H9 (cell line): ENCODE measurements around the gene GPBAR1. TPM values are rescaled to one million over a fixed set of nuclear protein-coding genes. Genes with fewer than 3 reads are reported as not detected.

Experiments used
- DNase-seq: peaks from one replicate; pipeline ENCODE4 v3.0.0-alpha.2; 2017
- H2AFZ ChIP-seq: one replicate; pipeline ENCODE4 v1.6.1; 2013; ENCODE audit warnings: mild to moderate bottlenecking, low read length, control low read depth, moderate library complexity
- H2AK5ac ChIP-seq: 2 replicates; pipeline ENCODE4 v1.6.1; 2013; ENCODE audit warnings: low read length, control low read depth, mixed read lengths; ENCODE audit not compliant: insufficient read length
- H2BK120ac ChIP-seq: one replicate; pipeline ENCODE4 v1.6.1; 2013; ENCODE audit warnings: low read depth, mild to moderate bottlenecking, low read length, control low read depth, inconsistent platforms; ENCODE audit not compliant: poor library complexity, severe bottlenecking
- H2BK12ac ChIP-seq: 2 replicates; pipeline ENCODE4 v1.6.1; 2013; ENCODE audit warnings: low read length, control low read depth, mixed read lengths, low read depth; ENCODE audit not compliant: insufficient read length
- H2BK15ac ChIP-seq: 2 replicates; pipeline ENCODE4 v1.6.1; 2013; ENCODE audit warnings: low read depth, low read length, control low read depth
- H2BK20ac ChIP-seq: one replicate; pipeline ENCODE4 v1.6.1; 2013; ENCODE audit warnings: low read depth, mild to moderate bottlenecking, low read length, control low read depth, inconsistent platforms; ENCODE audit not compliant: poor library complexity, severe bottlenecking
- H2BK5ac ChIP-seq: 2 replicates; pipeline ENCODE4 v1.6.1; 2013; ENCODE audit warnings: low read length, control low read depth, mixed read lengths; ENCODE audit not compliant: insufficient read length
- H3K14ac ChIP-seq: 2 replicates; pipeline ENCODE4 v1.6.1; 2013; ENCODE audit warnings: low read length, control low read depth; ENCODE audit not compliant: insufficient read depth
- H3K18ac ChIP-seq: 2 replicates; pipeline ENCODE4 v1.6.1; 2013; ENCODE audit warnings: low read depth, mild to moderate bottlenecking, mixed read lengths, low read length, control low read depth; ENCODE audit not compliant: insufficient read length
- H3K23ac ChIP-seq: 2 replicates; pipeline ENCODE4 v1.6.1; 2013; ENCODE audit warnings: low read length, control low read depth, mixed read lengths, low read depth; ENCODE audit not compliant: insufficient read length
- H3K23me2 ChIP-seq: 2 replicates; pipeline ENCODE4 v1.6.1; 2013; ENCODE audit warnings: low read depth, mild to moderate bottlenecking, mixed read lengths, low read length, control low read depth; ENCODE audit not compliant: insufficient read length, poor library complexity, severe bottlenecking
- H3K27ac ChIP-seq: 2 replicates; pipeline ENCODE4 v1.5.1; 2013; ENCODE audit warnings: low read length, control low read depth, mixed read lengths, low read depth; ENCODE audit not compliant: insufficient read length
- H3K27me3 ChIP-seq: 2 replicates; pipeline ENCODE4 v1.6.1; 2013; ENCODE audit warnings: low read length, control low read depth, inconsistent platforms; ENCODE audit not compliant: insufficient read depth
- H3K4ac ChIP-seq: 2 replicates; pipeline ENCODE4 v1.6.1; 2013; ENCODE audit warnings: low read depth, mild to moderate bottlenecking, control low read depth, inconsistent platforms, low read length, moderate library complexity
- H3K4me1 ChIP-seq: 2 replicates; pipeline ENCODE4 v1.6.1; 2013; ENCODE audit warnings: low read length, control low read depth, inconsistent platforms; ENCODE audit not compliant: insufficient read depth
- H3K4me2 ChIP-seq: 2 replicates; pipeline ENCODE4 v1.6.1; 2013; ENCODE audit warnings: low read length, control low read depth, mixed read lengths; ENCODE audit not compliant: insufficient read length, insufficient read depth
- H3K56ac ChIP-seq: 2 replicates; pipeline ENCODE4 v1.6.1; 2013; ENCODE audit warnings: low read depth, mild to moderate bottlenecking, mixed read lengths, low read length, control low read depth; ENCODE audit not compliant: insufficient read length
- H3K79me1 ChIP-seq: 2 replicates; pipeline ENCODE4 v1.6.1; 2013; ENCODE audit warnings: low read depth, mild to moderate bottlenecking, moderate library complexity, low read length, control low read depth, inconsistent platforms; ENCODE audit not compliant: insufficient read depth, poor library complexity, severe bottlenecking
- H3K79me2 ChIP-seq: 2 replicates; pipeline ENCODE4 v1.6.1; 2013; ENCODE audit warnings: low read length, control low read depth, inconsistent platforms; ENCODE audit not compliant: insufficient read depth
- H3K9ac ChIP-seq: 2 replicates; pipeline ENCODE4 v1.6.1; 2013; ENCODE audit warnings: low read length, control low read depth, mixed read lengths; ENCODE audit not compliant: insufficient read length; ENCODE audit errors: extremely low read depth
- H3K9me3 ChIP-seq: one replicate; pipeline ENCODE4 v1.6.1; 2013; ENCODE audit warnings: low read depth, low read length, inconsistent platforms; ENCODE audit not compliant: control insufficient read depth
- H3T11ph ChIP-seq: one replicate; pipeline ENCODE4 v1.6.1; 2013; ENCODE audit warnings: mild to moderate bottlenecking, low read length, control low read depth, inconsistent platforms
- H4K20me1 ChIP-seq: one replicate; pipeline ENCODE4 v1.6.1; 2013; ENCODE audit not compliant: control insufficient read depth, insufficient read length, insufficient read depth
- H4K5ac ChIP-seq: 2 replicates; pipeline ENCODE4 v1.6.1; 2013; ENCODE audit warnings: low read depth, mild to moderate bottlenecking, mixed read lengths, low read length, control low read depth; ENCODE audit not compliant: insufficient read length
- H4K8ac ChIP-seq: replicated peaks from 2 replicates; pipeline ENCODE4 v1.6.1; 2013; ENCODE audit warnings: low read length, control low read depth, mixed read lengths, low read depth; ENCODE audit not compliant: insufficient read length
- H4K91ac ChIP-seq: 2 replicates; pipeline ENCODE4 v1.6.1; 2013; ENCODE audit warnings: low read depth, mild to moderate bottlenecking, moderate library complexity, mixed read lengths, low read length, control low read depth; ENCODE audit not compliant: insufficient read length
- H3K27ac Mint-ChIP-seq, 3 experiments: 2 replicates in 2 of 3; 3 replicates in 1 of 3; pipeline ENCODE4 v1.8.0; 2020 to 2021; ENCODE audit warnings: mixed read lengths in 3 of 3, mild to moderate bottlenecking in 1 of 3, moderate library complexity in 1 of 3
- H3K27me3 Mint-ChIP-seq: 2 replicates; pipeline ENCODE4 v1.8.0; 2021; ENCODE audit warnings: low read depth, mild to moderate bottlenecking, moderate library complexity, mixed read lengths
- H3K36me3 Mint-ChIP-seq, 3 experiments: 2 replicates in 2 of 3; 3 replicates in 1 of 3; pipeline ENCODE4 v1.8.0; 2020 to 2021; ENCODE audit warnings: low read depth in 3 of 3, mixed read lengths in 3 of 3; ENCODE audit not compliant: insufficient read depth in 1 of 3
- H3K4me1 Mint-ChIP-seq, 2 experiments: 2 replicates each; pipeline ENCODE4 v1.8.0; 2020; ENCODE audit warnings: mixed read lengths in 2 of 2
- H3K4me3 Mint-ChIP-seq, 2 experiments: 2 replicates in 1 of 2; 3 replicates in 1 of 2; pipeline ENCODE4 v1.8.0; 2020 to 2021; ENCODE audit warnings: mild to moderate bottlenecking in 2 of 2, mixed read lengths in 2 of 2, moderate library complexity in 1 of 2
- H3K9me3 Mint-ChIP-seq, 2 experiments: 2 replicates in 1 of 2; 3 replicates in 1 of 2; pipeline ENCODE4 v1.8.0; 2020; ENCODE audit warnings: mild to moderate bottlenecking in 2 of 2, mixed read lengths in 2 of 2, moderate library complexity in 1 of 2
- WGBS: extraction: QIAGEN DNeasy Blood & Tissue Kit; methylation state at CpG from one replicate; pipeline ENCODE4 v1.1.7; 2013; ENCODE audit warnings: missing lambda C conversion rate, low lambda C conversion rate, mixed read lengths; ENCODE audit not compliant: insufficient read length; ENCODE audit errors: extremely low coverage; 5-methylcytosine and 5-hydroxymethylcytosine counted together
- total RNA-seq: library from RNA; stranded (reverse); gene quantifications from 2 replicates; pipeline ENCODE4 v1.2.1, GENCODE V29; 2021
- TF ChIP-seq, protein P1 (sequence below): fragments of 200-600 bp; sonication (generic); conservative IDR thresholded peaks from 3 replicates; pipeline ENCODE4 v1.8.0; 2021; ENCODE audit warnings: antibody characterized with exemption, mild to moderate bottlenecking

The GPBAR1 gene
- total RNA-seq, 1 experiment from 2014 or later: 0.44 TPM

DNA sequence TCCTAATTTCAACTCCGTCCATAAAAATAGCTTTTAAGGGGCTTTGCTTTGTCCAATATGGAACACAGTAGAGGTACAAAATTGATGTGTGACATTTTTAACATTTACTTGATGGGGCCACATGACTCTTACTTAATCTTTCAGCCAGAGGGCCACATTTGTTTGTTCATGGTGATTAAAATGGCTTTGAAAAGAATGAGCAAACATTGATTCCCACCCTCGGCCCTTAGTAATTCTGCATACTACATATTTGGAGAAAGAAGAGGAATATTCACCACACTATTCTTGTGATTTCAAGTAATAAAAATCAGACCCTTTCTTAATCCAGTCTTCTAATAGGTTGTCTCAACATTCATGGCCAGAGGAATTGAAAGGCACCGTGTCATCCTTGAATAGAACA lies 26.3 kb upstream of the GPBAR1 start:
- Histone ChIP-seq H2BK15ac (no peak overlapping the region), H3K23me2 (no peaks in the 10 kb centered on the region), H3K23ac (no peak overlapping the region), H4K5ac (no peak overlapping the region), H2AFZ (no peak overlapping the region), H2BK5ac (no peak overlapping the region), H2BK12ac (no peak overlapping the region), H3K56ac (no peak overlapping the region), H2AK5ac (no peak overlapping the region), H2BK120ac (no peak overlapping the region), H2BK20ac (no peak overlapping the region), H3K27ac (no peak overlapping the region), H3K4ac (no peak overlapping the region), H3T11ph (no peak overlapping the region), H3K18ac (no peak overlapping the region), H3K27me3 (no peaks in the 10 kb centered on the region), H3K79me2 (no peaks in the 10 kb centered on the region), H4K8ac (no peak overlapping the region), H3K9ac (no peak overlapping the region), H3K4me2 (no peak overlapping the region), H3K4me1 (no peaks in the 10 kb centered on the region), H3K79me1 (no peaks in the 10 kb centered on the region), H3K9me3 (no peaks in the 10 kb centered on the region), H3K14ac (no peak overlapping the region), H4K91ac (no peak overlapping the region), H4K20me1 (no peaks in the 10 kb centered on the region)
- Mint-ChIP-seq H3K9me3 (no peaks in the 10 kb centered on the region), H3K4me1 (no peaks in the 10 kb centered on the region), H3K4me3 (no peak overlapping the region), H3K27ac (no peak overlapping the region), H3K36me3 (peaks cover 50 to 90% (median 79%) of the 10 kb centered on the region in 3 experiments), H3K27me3 (no peaks in the 10 kb centered on the region)
- DNase-seq: no peak
- no CpG with 5 or more reads among the region's 3 CpGs for WGBS
- TF ChIP-seq, protein P1, sequence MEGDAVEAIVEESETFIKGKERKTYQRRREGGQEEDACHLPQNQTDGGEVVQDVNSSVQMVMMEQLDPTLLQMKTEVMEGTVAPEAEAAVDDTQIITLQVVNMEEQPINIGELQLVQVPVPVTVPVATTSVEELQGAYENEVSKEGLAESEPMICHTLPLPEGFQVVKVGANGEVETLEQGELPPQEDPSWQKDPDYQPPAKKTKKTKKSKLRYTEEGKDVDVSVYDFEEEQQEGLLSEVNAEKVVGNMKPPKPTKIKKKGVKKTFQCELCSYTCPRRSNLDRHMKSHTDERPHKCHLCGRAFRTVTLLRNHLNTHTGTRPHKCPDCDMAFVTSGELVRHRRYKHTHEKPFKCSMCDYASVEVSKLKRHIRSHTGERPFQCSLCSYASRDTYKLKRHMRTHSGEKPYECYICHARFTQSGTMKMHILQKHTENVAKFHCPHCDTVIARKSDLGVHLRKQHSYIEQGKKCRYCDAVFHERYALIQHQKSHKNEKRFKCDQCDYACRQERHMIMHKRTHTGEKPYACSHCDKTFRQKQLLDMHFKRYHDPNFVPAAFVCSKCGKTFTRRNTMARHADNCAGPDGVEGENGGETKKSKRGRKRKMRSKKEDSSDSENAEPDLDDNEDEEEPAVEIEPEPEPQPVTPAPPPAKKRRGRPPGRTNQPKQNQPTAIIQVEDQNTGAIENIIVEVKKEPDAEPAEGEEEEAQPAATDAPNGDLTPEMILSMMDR: no peak
